MM.1S (cell line): ENCODE measurements around the gene HLA-DQA1.

ENCODE experiments used
- DNase-seq: peaks from one replicate; pipeline ENCODE4 v3.0.0-alpha.2; 2015
- H2AFZ ChIP-seq: fragments of 300-600 bp; sonication (generic); 2 replicates; pipeline ENCODE4 v1.6.0; 2016; ENCODE audit warnings: antibody characterized with exemption, low read length
- H3F3A ChIP-seq: fragments of 300-600 bp; sonication (generic); 2 replicates; pipeline ENCODE4 v1.6.1; 2016; ENCODE audit warnings: mild to moderate bottlenecking, antibody characterized with exemption, low read length, moderate library complexity, mixed read lengths; ENCODE audit not compliant: insufficient read depth
- H3K27ac ChIP-seq: fragments of 300-600 bp; sonication (generic); 2 replicates; pipeline ENCODE4 v1.5.1; 2016; ENCODE audit warnings: mild to moderate bottlenecking, low read length
- H3K27me3 ChIP-seq: fragments of 300-600 bp; sonication (generic); replicated peaks from 2 replicates; pipeline ENCODE4 v1.6.0; 2016; ENCODE audit warnings: low read length; ENCODE audit not compliant: insufficient read depth
- H3K36me3 ChIP-seq: fragments of 300-600 bp; sonication (generic); replicated peaks from 2 replicates; pipeline ENCODE4 v1.6.1; 2016; ENCODE audit warnings: mild to moderate bottlenecking, low read length, mixed read lengths; ENCODE audit not compliant: insufficient read depth
- H3K4me1 ChIP-seq: fragments of 300-600 bp; sonication (generic); 2 replicates; pipeline ENCODE4 v1.6.1; 2016; ENCODE audit warnings: low read length, mixed read lengths
- H3K4me2 ChIP-seq: fragments of 300-600 bp; sonication (generic); 2 replicates; pipeline ENCODE4 v1.6.0; 2016; ENCODE audit warnings: low read depth, low read length
- H3K4me3 ChIP-seq: fragments of 300-600 bp; sonication (generic); 2 replicates; pipeline ENCODE4 v1.5.1; 2016; ENCODE audit warnings: low read length, mixed read lengths
- H3K79me2 ChIP-seq: fragments of 300-600 bp; sonication (generic); 2 replicates; pipeline ENCODE4 v1.6.1; 2016; ENCODE audit warnings: mixed run types, low read length, mixed read lengths
- H3K9ac ChIP-seq: fragments of 300-600 bp; sonication (generic); 2 replicates; pipeline ENCODE4 v1.6.1; 2016; ENCODE audit warnings: low read length, mixed read lengths
- H3K9me2 ChIP-seq: fragments of 300-600 bp; sonication (generic); replicated peaks from 2 replicates; pipeline ENCODE4 v1.6.1; 2016; ENCODE audit warnings: mild to moderate bottlenecking, low read length, mixed read lengths; ENCODE audit not compliant: insufficient read depth
- H3K9me3 ChIP-seq: fragments of 300-600 bp; sonication (generic); replicated peaks from 2 replicates; pipeline ENCODE4 v1.6.1; 2016; ENCODE audit warnings: mild to moderate bottlenecking, low read length, mixed read lengths; ENCODE audit not compliant: insufficient read depth
- H4K20me1 ChIP-seq: fragments of 300-600 bp; sonication (generic); 2 replicates; pipeline ENCODE4 v1.6.1; 2016; ENCODE audit warnings: mild to moderate bottlenecking, low read length, moderate library complexity, mixed read lengths; ENCODE audit not compliant: insufficient read depth
- EZH2 ChIP-seq: fragments of 300-600 bp; sonication (generic); optimal IDR thresholded peaks from 2 replicates; pipeline ENCODE3; 2017; ENCODE audit warnings: low read depth, mild to moderate bottlenecking, antibody characterized with exemption, low read length, mixed read lengths
- EZH2phosphoT487 ChIP-seq: fragments of 300-600 bp; sonication (generic); IDR thresholded peaks from 2 replicates; pipeline ENCODE4 v1.6.1; 2018; ENCODE audit warnings: antibody characterized with exemption, low read length
- TF ChIP-seq, protein P1 (sequence below): fragments of 300-600 bp; sonication (generic); IDR thresholded peaks from 2 replicates; pipeline ENCODE4 v1.5.1; 2016; ENCODE audit warnings: antibody characterized with exemption, low read length, mixed read lengths

The HLA-DQA1 gene

DNA sequence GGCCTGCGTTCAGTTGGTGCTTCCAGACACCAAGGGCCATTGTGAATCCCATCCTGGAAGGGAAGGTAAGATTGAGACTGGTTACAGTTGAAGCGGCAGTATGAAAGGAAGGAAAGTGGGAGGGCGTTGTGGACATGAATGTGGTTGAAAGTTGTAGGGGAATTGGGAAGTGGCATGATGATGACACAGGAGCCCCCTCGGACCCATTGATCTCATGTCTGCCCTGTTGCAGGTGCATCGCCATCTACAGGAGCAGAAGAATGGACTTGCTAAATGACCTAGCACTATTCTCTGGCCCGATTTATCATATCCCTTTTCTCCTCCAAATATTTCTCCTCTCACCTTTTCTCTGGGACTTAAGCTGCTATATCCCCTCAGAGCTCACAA, 5.5 kb downstream of the HLA-DQA1 start:
- no peaks in the 10 kb centered on the region for H4K20me1 ChIP-seq
- no peak for TF ChIP-seq EZH2phosphoT487
- TF ChIP-seq EZH2 = no peak
- TF ChIP-seq, protein P1, sequence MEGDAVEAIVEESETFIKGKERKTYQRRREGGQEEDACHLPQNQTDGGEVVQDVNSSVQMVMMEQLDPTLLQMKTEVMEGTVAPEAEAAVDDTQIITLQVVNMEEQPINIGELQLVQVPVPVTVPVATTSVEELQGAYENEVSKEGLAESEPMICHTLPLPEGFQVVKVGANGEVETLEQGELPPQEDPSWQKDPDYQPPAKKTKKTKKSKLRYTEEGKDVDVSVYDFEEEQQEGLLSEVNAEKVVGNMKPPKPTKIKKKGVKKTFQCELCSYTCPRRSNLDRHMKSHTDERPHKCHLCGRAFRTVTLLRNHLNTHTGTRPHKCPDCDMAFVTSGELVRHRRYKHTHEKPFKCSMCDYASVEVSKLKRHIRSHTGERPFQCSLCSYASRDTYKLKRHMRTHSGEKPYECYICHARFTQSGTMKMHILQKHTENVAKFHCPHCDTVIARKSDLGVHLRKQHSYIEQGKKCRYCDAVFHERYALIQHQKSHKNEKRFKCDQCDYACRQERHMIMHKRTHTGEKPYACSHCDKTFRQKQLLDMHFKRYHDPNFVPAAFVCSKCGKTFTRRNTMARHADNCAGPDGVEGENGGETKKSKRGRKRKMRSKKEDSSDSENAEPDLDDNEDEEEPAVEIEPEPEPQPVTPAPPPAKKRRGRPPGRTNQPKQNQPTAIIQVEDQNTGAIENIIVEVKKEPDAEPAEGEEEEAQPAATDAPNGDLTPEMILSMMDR = no peak
- no peaks in the 10 kb centered on the region for H3K36me3 ChIP-seq
- H3K27me3 ChIP-seq = no peaks in the 10 kb centered on the region
- H3K4me3 ChIP-seq = no peak overlapping the region
- H3K9ac ChIP-seq = no peak overlapping the region
- no peaks in the 10 kb centered on the region for H3F3A ChIP-seq
- no peak overlapping the region for H3K4me2 ChIP-seq
- H3K9me3 ChIP-seq = no peaks in the 10 kb centered on the region
- H3K79me2 ChIP-seq = no peaks in the 10 kb centered on the region
- no peak overlapping the region for H2AFZ ChIP-seq
- H3K27ac ChIP-seq = no peak overlapping the region
- H3K9me2 ChIP-seq = no peaks in the 10 kb centered on the region
- H3K4me1 ChIP-seq = no peaks in the 10 kb centered on the region
- DNase-seq = no peak

DNA sequence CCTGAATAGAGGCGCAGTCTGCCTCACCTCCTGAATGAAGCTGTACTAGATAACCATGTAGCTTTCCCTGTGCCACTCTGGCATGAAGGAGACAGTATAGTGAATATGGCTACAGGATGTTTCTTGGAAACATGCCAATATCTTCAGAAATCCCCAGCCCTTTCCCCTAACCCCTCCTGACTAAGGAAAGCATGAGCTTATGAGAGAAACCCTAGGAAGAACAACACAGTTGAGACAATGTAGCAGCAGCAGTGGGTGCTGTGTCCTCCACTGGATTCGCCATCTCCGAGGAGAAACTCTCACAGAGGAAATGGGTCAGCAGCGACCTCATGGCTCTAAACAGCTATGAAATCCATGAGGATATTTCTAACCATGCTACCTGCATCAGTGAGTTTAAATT, 6.7 kb downstream of the HLA-DQA1 start:
- H3F3A ChIP-seq = no peaks in the 10 kb centered on the region
- no peaks in the 10 kb centered on the region for H3K9me2 ChIP-seq
- H3K9ac ChIP-seq = no peak overlapping the region
- no peaks in the 10 kb centered on the region for H3K36me3 ChIP-seq
- H3K9me3 ChIP-seq = no peaks in the 10 kb centered on the region
- TF ChIP-seq, protein P1 = no peak
- TF ChIP-seq EZH2phosphoT487 (no peak), EZH2 (no peak)
- no peaks in the 10 kb centered on the region for H4K20me1 ChIP-seq
- no peak overlapping the region for H3K27ac ChIP-seq
- no peak overlapping the region for H3K4me3 ChIP-seq
- DNase-seq = no peak
- H3K4me1 ChIP-seq = no peaks in the 10 kb centered on the region
- no peak overlapping the region for H3K4me2 ChIP-seq
- no peaks in the 10 kb centered on the region for H3K27me3 ChIP-seq
- no peaks in the 10 kb centered on the region for H3K79me2 ChIP-seq
- no peak overlapping the region for H2AFZ ChIP-seq

DNA sequence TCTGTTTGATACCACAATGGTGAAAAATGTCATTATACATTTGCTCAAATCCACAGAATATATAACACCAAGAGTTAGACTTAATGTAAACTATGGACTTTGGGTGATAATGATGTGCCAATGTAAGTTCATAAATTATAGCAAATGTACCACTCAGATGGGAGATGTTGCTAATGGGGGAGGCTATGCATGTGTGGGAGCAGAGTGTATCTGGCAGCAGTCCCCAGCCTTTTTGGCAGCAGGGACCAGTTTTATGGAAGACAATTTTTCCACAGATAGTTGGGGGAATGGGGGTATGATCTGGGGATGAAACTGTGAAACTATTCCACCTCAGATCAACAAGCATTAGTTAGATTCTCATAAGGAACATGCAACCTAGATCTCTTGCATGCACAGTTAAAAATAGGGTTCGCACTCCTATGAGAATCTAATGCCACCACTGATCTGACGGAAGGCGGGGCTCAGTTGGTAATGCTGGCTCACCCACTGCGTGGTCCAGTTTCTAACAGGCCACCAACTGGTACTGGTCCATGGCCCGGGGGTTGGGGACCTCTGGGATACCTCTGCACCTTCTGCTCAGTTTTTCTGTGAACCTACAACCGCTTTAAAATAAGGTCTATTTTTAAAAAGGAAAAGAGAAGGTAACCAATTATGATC, 8.0 kb downstream of the HLA-DQA1 start:
- TF ChIP-seq, protein P1 = no peak
- TF ChIP-seq EZH2 (no peak), EZH2phosphoT487 (no peak)
- H3K4me1 ChIP-seq = no peaks in the 10 kb centered on the region
- no peaks in the 10 kb centered on the region for H3K79me2 ChIP-seq
- no peaks in the 10 kb centered on the region for H3K9me3 ChIP-seq
- no peaks in the 10 kb centered on the region for H3K9me2 ChIP-seq
- H3K27me3 ChIP-seq = no peaks in the 10 kb centered on the region
- no peak overlapping the region for H3K4me2 ChIP-seq
- no peak for DNase-seq
- no peak overlapping the region for H3K4me3 ChIP-seq
- no peaks in the 10 kb centered on the region for H3F3A ChIP-seq
- H2AFZ ChIP-seq = no peak overlapping the region
- H3K27ac ChIP-seq = no peak overlapping the region
- no peaks in the 10 kb centered on the region for H3K36me3 ChIP-seq
- H4K20me1 ChIP-seq = no peaks in the 10 kb centered on the region
- no peak overlapping the region for H3K9ac ChIP-seq
